ENCODE results near the gene SLC22A4.

SLC22A4 gene

GRCh38 chr5:132372127-132372526 lies 77.9 kb downstream of the SLC22A4 start:
- Mint-ChIP-seq H3K27ac (no peak overlapping the region), H3K4me3 (no peak overlapping the region), H3K36me3 (ENCODE audit: low read depth) (no peaks in the 10 kb centered on the region), H3K27me3 (no peaks in the 10 kb centered on the region), H3K9me3 (no peaks in the 10 kb centered on the region), H3K4me1 (peaks cover 28% of the 10 kb centered on the region)
- no peak for DNase-seq
- ATAC-seq, result no peak

- H3K4me1 Mint-ChIP-seq, result peaks cover 28% of the 10 kb centered on the region
Measured at GRCh38 chr5:132372542-132372941, 78.3 kb downstream of the SLC22A4 start.

DNA sequence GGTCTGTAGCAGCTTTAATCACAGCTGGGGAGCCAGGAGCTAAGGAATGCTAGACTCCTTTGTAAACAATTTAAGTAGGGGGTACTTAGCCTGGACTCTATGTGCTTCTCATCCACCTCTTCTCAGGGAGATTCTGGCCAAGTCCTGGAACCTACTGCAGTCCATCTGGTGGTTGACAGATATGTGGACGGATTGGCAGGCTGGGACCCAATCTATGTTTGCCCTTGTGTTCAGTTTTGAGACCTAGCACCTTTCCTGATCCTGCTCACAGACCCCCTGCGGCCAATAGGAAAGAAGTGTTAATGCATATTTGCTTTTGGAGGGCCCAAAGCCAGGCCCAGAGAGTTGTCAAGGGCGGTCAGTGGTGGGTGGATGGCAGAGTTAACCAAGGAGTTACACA lies 81.8 kb downstream of the SLC22A4 start:
- Mint-ChIP-seq H3K27me3 (no peaks in the 10 kb centered on the region), H3K4me3 (no peak overlapping the region), H3K4me1 (peaks cover 17% of the 10 kb centered on the region), H3K36me3 (ENCODE audit: low read depth) (no peaks in the 10 kb centered on the region), H3K9me3 (no peaks in the 10 kb centered on the region), H3K27ac (no peak overlapping the region)
- ATAC-seq (no peak), DNase-seq (no peak)

More at GRCh38 chr5:132372542-132372941, 78.3 kb downstream of the SLC22A4 start:
- Mint-ChIP-seq H3K27me3 (no peaks in the 10 kb centered on the region), H3K9me3 (no peaks in the 10 kb centered on the region), H3K27ac (no peak overlapping the region), H3K36me3 (ENCODE audit: low read depth) (no peaks in the 10 kb centered on the region), H3K4me3 (no peak overlapping the region)
- no peak for DNase-seq
- ATAC-seq, result no peak

GRCh38 chr5:132376694-132377641 lies 82.8 kb downstream of the SLC22A4 start:
- Mint-ChIP-seq H3K4me3 (no peak overlapping the region), H3K9me3 (no peaks in the 10 kb centered on the region), H3K36me3 (ENCODE audit: low read depth) (no peaks in the 10 kb centered on the region), H3K27ac (no peak overlapping the region), H3K4me1 (peaks cover 7% of the 10 kb centered on the region), H3K27me3 (no peaks in the 10 kb centered on the region)
- no peak for DNase-seq
- ATAC-seq, result no peak

- Mint-ChIP-seq H3K9me3 (no peaks in the 10 kb centered on the region), H3K27me3 (no peaks in the 10 kb centered on the region), H3K36me3 (ENCODE audit: low read depth) (no peaks in the 10 kb centered on the region), H3K27ac (no peak overlapping the region), H3K4me3 (no peak overlapping the region), H3K4me1 (no peaks in the 10 kb centered on the region)
- DNase-seq (no peak), ATAC-seq (no peak)
Measured at GRCh38 chr5:132377738-132378137, 83.5 kb downstream of the SLC22A4 start.

DNA sequence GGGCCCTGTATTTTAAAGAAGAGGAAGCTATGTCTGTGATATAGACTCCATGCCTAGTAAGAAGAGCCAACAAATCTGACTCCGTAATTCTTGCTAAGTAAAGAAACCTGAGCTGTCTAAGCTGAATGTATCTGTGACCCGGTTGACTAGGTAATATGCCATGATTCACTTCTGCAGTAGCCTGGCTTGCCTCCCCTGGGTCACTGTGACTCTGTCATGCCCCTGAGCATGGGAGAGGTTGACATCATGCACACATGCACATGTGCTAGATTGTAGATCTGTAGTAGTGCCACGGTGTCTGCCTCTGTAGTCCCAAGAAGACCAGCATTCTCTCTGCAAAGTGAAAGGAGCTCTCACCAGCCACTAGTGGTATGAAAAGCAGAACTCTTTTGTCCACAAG lies 84.4 kb downstream of the SLC22A4 start:
- H3K36me3 Mint-ChIP-seq (ENCODE audit: low read depth), result no peaks in the 10 kb centered on the region

GRCh38 chr5:132380047-132380446 lies 85.9 kb downstream of the SLC22A4 start:
- no peaks in the 10 kb centered on the region for H3K27me3 Mint-ChIP-seq
- no peaks in the 10 kb centered on the region for H3K36me3 Mint-ChIP-seq (ENCODE audit: low read depth)
- H3K4me1 Mint-ChIP-seq, result peaks cover 1% of the 10 kb centered on the region
- no peak overlapping the region for H3K27ac Mint-ChIP-seq
- no peaks in the 10 kb centered on the region for H3K9me3 Mint-ChIP-seq
- ATAC-seq (no peak), DNase-seq (no peak)
- H3K4me3 Mint-ChIP-seq, result no peak overlapping the region

More for the DNA sequence above, 84.4 kb downstream of the SLC22A4 start:
- H3K4me3 Mint-ChIP-seq, result no peak overlapping the region
- no peak overlapping the region for H3K27ac Mint-ChIP-seq
- no peaks in the 10 kb centered on the region for H3K9me3 Mint-ChIP-seq
- no peaks in the 10 kb centered on the region for H3K4me1 Mint-ChIP-seq
- DNase-seq (no peak), ATAC-seq (no peak)
- no peaks in the 10 kb centered on the region for H3K27me3 Mint-ChIP-seq

- peaks cover 8% of the 10 kb centered on the region for H3K4me1 Mint-ChIP-seq
- ATAC-seq (no peak), DNase-seq (no peak)
- H3K4me3 Mint-ChIP-seq, result no peak overlapping the region
- no peaks in the 10 kb centered on the region for H3K9me3 Mint-ChIP-seq
- H3K27me3 Mint-ChIP-seq, result no peaks in the 10 kb centered on the region
- H3K36me3 Mint-ChIP-seq (ENCODE audit: low read depth), result no peaks in the 10 kb centered on the region
- no peak overlapping the region for H3K27ac Mint-ChIP-seq
Measured at GRCh38 chr5:132380741-132381140, 86.5 kb downstream of the SLC22A4 start.

DNA sequence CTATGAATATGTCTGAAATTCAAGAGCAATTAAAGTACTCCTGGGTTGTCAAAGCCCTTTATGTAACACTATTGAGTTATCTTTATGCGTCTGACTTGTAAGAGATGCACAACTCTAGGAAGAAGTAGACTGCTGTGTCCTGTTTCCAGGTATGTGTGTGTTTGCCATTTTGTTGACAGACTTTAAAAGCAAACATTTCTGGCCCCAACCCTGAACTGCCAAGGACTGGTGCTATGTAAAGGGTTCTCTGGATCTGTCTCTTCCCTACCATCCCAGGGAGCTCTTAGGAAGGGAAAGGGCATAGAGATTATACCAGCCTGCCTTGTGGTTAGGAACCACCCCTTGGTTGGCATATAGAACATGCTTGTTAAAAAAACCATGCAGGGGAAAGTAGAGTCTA lies 87.4 kb downstream of the SLC22A4 start:
- Mint-ChIP-seq H3K36me3 (ENCODE audit: low read depth) (no peaks in the 10 kb centered on the region), H3K27me3 (no peaks in the 10 kb centered on the region), H3K4me3 (no peak overlapping the region), H3K4me1 (peaks cover 15% of the 10 kb centered on the region), H3K9me3 (no peaks in the 10 kb centered on the region), H3K27ac (no peak overlapping the region)
- DNase-seq (no peak), ATAC-seq (no peak)

DNA sequence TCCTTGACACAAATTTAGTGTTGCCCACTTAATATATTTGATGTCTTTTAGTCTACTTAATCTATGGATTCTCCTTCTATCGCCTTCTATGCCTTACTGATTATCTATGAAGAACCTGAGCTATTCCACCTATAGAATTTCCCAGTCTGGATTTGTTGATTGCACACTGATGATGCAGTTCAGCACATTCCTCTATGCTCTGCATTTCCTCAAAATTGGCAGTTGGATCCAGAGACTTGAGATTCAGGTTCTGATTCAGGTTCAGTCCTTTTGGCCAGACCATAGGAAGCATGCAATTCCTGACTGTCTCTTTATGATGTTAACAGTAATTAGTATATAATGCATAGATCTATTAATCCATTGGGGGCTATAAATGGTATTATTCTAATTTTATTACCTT lies 89.1 kb downstream of the SLC22A4 start:
- no peak overlapping the region for H3K27ac Mint-ChIP-seq
- H3K4me3 Mint-ChIP-seq, result no peak overlapping the region
- DNase-seq (no peak), ATAC-seq (no peak)
- H3K4me1 Mint-ChIP-seq, result peaks cover 25% of the 10 kb centered on the region
- no peaks in the 10 kb centered on the region for H3K27me3 Mint-ChIP-seq
- no peaks in the 10 kb centered on the region for H3K9me3 Mint-ChIP-seq
- H3K36me3 Mint-ChIP-seq (ENCODE audit: low read depth), result no peaks in the 10 kb centered on the region

- Mint-ChIP-seq H3K4me3 (no peak overlapping the region), H3K4me1 (peaks cover 25% of the 10 kb centered on the region), H3K27me3 (no peaks in the 10 kb centered on the region), H3K9me3 (no peaks in the 10 kb centered on the region), H3K36me3 (ENCODE audit: low read depth) (no peaks in the 10 kb centered on the region), H3K27ac (no peak overlapping the region)
- DNase-seq (no peak), ATAC-seq (no peak)
Measured at GRCh38 chr5:132383984-132384383, 89.8 kb downstream of the SLC22A4 start.

DNA sequence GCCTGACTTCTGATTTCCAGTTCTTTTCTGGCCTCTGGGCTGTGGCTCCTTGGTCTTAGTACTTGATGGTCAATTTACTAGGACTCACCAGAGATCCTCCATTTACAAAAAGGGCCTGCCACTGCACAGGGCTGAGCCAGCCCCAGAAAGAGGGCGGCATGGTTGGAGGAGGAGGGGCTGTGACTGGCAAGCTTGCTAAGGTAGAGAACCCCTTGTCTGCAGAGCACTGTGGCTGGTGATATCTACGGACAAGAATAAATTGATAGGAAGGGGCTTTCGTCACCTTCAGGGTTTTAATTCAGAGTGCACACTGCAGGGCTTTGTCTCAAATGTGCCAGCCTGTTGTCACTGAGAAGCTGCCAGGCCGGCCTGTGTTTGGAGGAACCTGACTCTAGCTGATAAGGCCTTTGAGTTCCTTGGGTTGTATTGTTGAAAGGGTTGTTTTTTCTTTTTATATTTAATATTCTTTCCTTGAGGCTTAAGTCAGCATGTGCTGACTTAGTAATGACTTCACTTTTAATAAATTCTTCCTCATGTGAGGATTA lies 90.4 kb downstream of the SLC22A4 start:
- ATAC-seq (no peak), DNase-seq (no peak)
- H3K4me1 Mint-ChIP-seq, result peaks cover 29% of the 10 kb centered on the region
- H3K36me3 Mint-ChIP-seq (ENCODE audit: low read depth), result no peaks in the 10 kb centered on the region
- no peaks in the 10 kb centered on the region for H3K9me3 Mint-ChIP-seq
- no peak overlapping the region for H3K27ac Mint-ChIP-seq
- no peak overlapping the region for H3K4me3 Mint-ChIP-seq
- no peaks in the 10 kb centered on the region for H3K27me3 Mint-ChIP-seq

- Mint-ChIP-seq H3K36me3 (ENCODE audit: low read depth) (no peaks in the 10 kb centered on the region), H3K4me3 (no peak overlapping the region), H3K4me1 (peaks cover 38% of the 10 kb centered on the region), H3K9me3 (no peaks in the 10 kb centered on the region), H3K27me3 (no peaks in the 10 kb centered on the region), H3K27ac (peak overlapping the region; percentile 56)
- peak; percentile 64 for DNase-seq
- ATAC-seq, result peak; percentile 72
Measured at GRCh38 chr5:132385326-132386105, 91.3 kb downstream of the SLC22A4 start.

- no peaks in the 10 kb centered on the region for H3K9me3 Mint-ChIP-seq
- DNase-seq (peak; percentile 73), ATAC-seq (peak; percentile 90)
- peak overlapping the region; percentile 41 for H3K27ac Mint-ChIP-seq
- peaks cover 41% of the 10 kb centered on the region for H3K4me1 Mint-ChIP-seq
- H3K27me3 Mint-ChIP-seq, result no peaks in the 10 kb centered on the region
- peaks cover 1% of the 10 kb centered on the region for H3K36me3 Mint-ChIP-seq (ENCODE audit: low read depth)
- no peak overlapping the region for H3K4me3 Mint-ChIP-seq
Measured at GRCh38 chr5:132386644-132387286, 92.6 kb downstream of the SLC22A4 start.

Data from activated naive CD8-positive, alpha-beta T cell treated with anti-CD3 and anti-CD28 coated beads, Interleukin-2, amount 50 U/mL, for 24 hours (primary cell).